Fibroblast of upper back skin (primary cell): ENCODE data around the gene FAM72B.
"Not testable (repeated sequence)": the region's sequence is repeated elsewhere in the genome, so short reads cannot be mapped to it uniquely, and the experiment has no call there.

Experiments
- DNase-seq: peaks from one replicate; pipeline ENCODE4 v3.0.0-alpha.2; 2013

The FAM72B gene

DNA sequence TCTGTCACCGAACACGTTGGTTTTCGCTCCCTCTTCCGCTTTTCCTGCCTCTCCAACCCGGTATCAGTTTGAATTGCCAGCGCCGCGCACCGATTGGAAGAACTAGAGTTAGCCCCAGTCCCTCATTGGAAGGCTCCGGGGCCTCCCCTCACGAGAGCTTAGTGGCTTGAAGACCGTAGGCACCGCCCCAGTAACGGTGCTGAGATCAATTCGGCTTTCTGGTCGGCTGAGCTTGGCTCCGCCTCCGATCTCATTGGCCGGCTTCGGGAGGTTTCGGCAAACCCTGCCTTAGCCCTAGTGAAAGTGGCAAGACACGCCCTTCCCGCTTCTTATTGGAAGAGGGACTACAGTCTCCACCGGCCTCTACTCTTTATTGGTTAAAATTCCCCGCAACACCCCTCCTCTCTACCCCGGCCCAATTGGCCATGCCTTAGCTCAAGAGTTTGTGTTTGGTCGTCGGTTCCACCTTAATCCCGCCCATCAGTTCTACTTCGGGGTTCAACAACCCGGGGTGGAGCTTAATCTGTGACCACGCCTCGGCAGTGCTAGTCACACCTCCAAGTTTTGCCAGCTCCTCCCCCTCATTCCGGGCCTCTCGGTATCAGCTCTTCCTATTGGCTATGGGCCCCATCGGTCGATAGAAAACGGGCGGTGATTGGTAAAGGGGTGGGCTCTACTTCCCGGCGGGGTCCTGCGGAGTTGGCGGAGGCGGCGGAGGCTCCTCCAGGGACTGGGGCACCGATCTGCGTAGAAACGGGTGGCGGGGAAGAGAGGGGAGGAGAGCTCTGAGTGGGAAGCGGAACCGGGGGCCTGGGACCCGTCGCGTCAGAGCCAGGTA lies at the start of gene FAM72B, which contains the start of gene SRGAP2C:
Gene FAM72B (minus strand): TSS at position 51 of the 838 bp plus-strand sequence. CDS start 851 bp downstream, outside the sequence.
Gene SRGAP2C (plus strand): TSS at position 686 of the 838 bp plus-strand sequence. CDS start 2,472 bp downstream, outside the sequence.
- peak; percentile 100 for DNase-seq

DNA sequence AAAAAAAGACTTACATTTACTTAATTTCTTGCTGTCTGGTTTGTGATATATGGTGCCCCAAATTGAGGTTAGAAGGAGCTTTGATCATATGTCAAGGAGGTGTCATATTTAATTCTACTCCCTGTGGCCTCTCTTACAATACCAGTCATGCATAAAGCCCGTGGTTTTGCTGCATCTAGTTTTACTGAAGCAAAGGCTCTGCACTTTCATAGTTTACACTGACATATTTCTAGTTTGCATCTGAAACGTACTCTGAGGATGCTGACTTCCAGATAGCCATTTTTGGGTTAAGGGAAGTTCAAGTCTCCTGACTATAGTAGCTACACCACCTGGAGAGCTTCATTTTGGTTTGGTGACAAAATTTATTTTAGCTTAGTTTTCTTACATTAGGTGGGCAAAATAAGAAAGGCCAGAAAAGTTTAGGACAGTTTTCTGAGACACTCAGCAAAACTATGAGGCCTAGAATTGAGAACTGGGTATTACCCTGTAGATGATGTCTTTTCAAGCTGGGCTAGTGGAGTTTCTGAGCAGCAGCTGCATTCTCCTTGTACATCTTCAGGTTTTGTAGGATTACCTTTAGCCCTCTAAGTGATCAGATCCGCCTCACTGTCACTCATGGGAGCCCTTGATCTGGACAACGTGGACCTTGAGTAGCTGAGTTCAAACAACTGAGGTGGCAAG lies 48.4 kb upstream of the FAM72B start:
- peak; percentile 5 for DNase-seq

GRCh38 chr1:121230636-121231035 lies 46.5 kb upstream of the FAM72B start:
- not testable (repeated sequence) for DNase-seq

DNA sequence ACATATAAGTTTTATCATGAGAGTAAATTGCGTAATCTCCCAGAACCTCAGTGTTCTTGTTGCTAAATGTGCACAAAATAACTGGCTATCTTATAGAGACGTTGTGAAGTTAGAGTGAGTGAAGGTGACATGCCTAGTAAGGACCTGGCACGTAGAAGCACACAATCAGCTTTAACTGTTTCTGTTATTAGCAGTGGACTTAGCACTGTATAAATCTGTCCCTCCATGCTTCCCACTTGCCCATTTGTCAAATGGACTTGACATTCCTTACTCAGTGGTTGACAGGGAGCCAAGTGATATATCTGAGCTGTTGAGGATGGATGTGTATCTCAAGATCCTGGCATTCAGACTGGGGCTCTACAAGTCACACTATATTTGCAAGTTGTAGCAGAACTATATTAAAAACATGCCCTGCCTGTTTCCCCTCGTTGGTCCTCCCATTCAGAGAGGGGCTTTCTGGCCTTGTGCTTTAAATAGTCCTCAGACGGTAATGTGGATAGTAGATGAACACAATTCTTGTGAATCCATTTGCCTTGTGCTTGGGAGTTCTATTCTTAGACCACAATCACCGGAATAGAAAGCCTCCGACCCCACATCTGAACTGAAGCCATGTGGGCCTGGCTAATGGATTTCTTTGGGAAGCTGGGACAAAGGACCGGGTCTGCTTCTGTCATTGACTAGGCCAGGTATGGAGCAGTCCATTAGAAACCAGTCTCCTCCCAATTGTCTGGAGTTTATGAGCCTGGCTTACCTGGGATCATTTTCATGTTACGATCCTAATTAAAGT lies 43.6 kb upstream of the FAM72B start:
- not testable (repeated sequence) for DNase-seq

GRCh38 chr1:121226925-121227324 lies 42.8 kb upstream of the FAM72B start:
- not testable (repeated sequence) for DNase-seq

DNA sequence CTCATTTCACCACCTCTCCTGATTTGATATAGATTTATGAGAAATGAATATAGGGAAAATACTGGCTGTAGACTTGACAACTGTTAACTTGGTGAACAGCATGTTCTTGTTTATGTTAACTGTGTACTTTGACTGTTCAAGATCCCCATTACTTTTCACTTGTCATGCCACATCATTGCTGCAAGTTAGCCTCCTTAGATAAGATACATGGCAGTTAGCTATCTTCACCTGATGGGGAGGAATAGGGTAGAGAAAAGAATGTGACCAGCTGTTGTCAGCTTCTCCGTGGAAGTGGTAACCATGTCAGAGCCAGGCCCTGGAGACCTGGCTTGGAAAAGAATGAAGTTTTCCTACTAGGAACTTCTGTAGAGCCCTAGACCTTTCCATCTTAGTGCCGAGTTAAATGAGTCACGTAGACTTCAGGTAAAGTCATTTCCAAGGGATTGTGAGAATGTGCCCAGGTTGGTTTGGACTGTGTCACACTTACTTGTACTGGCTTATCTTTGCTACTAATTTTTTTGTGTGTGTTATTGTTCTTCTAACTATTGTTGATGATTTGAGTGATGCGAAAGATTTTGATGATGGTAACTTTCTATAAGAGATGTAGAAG lies 42.3 kb upstream of the FAM72B start:
- not testable (repeated sequence) for DNase-seq

GRCh38 chr1:121224714-121225113 lies 40.6 kb upstream of the FAM72B start:
- DNase-seq: not testable (repeated sequence)

DNA sequence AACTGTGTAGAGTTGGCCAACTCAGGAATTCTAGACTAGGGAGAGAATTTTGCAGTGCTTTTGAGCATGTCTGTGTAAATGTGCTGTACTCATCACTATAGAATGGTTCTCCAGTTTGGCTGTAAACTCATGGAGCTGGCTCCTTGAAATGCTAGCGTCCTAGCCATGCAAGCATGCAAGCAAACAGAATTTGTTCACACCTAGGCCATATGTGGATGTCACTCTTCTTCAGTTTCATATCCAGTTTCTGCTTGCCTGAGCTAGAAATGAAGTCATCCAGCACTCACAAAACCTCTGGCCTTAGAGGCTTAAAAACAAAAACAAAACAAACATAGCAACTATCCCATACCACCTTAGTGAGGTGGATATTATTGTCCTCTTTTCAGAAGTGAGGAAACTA lies 37.6 kb upstream of the FAM72B start:
- not testable (repeated sequence) for DNase-seq

GRCh38 chr1:121216676-121217075 lies 32.5 kb upstream of the FAM72B start:
- DNase-seq: not testable (repeated sequence)

GRCh38 chr1:121215699-121216417 lies 31.7 kb upstream of the FAM72B start:
- DNase-seq: not testable (repeated sequence)

GRCh38 chr1:121214544-121215156 lies 30.5 kb upstream of the FAM72B start:
- DNase-seq: not testable (repeated sequence)

- DNase-seq: not testable (repeated sequence)
These were observed 29.4 kb upstream of the FAM72B start for GRCh38 chr1:121213491-121213890.

DNA sequence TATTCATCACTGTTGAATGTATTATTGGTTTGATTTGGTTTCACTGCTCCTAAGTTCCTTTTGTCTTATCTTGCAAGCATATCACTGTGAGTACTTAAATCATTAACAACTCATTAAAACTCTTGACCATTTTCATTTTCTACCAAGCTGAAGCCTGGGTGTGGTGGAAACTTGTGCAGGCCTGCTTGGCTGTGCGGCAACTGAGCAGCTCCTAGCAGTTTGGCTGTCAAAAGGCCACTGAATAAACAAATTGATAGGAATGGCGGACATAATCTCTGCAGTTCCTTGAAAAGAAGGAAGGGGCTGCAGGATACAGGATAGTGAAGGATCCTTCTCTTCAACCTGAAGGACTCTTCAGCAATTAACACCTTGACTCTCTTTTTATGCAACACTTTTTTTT lies 26.6 kb upstream of the FAM72B start:
- DNase-seq: not testable (repeated sequence)

- not testable (repeated sequence) for DNase-seq
These were observed 24.2 kb upstream of the FAM72B start for GRCh38 chr1:121208375-121208774.

DNA sequence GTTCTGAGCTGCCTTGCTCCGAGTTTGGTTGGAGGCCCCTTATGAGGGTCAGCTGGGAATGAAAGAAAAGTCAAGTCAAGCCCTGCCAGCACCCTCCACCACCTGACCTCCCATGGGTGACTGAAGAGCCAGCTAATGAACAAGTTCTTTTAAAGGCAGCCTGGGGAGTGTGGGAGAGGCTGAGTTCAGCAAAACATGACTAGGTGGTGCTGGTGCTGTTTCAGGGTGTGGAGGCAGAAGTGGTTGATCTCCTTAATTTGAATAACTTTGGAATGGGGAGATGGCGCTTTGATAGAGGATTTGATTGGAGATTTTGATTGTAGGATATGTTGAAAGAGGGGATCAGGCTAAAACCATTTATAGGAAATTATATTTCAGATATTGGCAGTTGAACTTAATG lies 23.2 kb upstream of the FAM72B start:
- DNase-seq: not testable (repeated sequence)

DNA sequence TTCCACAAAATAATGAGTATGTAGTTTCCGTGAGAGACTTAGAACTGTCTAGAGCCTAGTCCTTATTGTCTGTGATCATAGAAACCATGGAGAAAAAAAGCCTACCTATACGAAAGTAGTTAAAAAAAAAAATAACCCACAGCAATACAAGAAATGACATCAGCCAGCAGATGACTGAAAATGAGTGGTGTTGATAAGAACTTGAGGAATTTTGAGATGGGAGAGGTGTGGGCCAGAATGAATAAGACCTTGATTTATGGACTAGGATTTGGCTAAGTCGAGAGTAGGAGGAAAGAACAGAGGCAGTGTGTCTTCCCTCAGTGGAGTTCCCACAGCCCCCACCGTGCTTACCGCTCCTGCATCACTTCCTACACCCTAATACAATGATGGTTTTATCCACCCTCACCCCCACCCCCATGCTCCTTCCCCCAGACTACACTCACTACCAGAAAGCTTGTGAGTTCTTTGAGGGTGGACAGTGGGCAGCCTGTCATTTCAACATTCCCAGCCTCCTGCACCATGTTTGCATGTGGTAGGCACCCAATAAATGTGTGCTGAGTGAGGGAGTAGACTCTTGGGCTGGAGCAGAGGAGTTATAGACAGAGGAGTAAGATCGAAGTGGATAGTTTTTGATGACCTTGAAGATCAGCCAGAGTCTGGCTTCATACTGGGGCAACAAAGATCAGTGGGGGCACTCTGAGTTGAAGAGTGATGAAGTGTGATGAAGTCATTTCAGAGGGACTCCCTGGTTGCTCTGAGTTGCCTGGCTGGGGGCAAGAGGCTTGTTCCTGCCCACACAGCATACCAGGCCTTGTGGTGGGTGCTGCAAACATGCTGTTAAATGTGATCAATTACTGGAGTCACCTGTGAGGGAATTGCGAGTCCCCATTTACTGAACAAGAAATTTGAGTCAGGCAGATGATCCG lies 21.9 kb upstream of the FAM72B start:
- peak; percentile 10 for DNase-seq

- DNase-seq: not testable (repeated sequence)
These were observed 18.8 kb upstream of the FAM72B start for GRCh38 chr1:121202986-121203385.

DNA sequence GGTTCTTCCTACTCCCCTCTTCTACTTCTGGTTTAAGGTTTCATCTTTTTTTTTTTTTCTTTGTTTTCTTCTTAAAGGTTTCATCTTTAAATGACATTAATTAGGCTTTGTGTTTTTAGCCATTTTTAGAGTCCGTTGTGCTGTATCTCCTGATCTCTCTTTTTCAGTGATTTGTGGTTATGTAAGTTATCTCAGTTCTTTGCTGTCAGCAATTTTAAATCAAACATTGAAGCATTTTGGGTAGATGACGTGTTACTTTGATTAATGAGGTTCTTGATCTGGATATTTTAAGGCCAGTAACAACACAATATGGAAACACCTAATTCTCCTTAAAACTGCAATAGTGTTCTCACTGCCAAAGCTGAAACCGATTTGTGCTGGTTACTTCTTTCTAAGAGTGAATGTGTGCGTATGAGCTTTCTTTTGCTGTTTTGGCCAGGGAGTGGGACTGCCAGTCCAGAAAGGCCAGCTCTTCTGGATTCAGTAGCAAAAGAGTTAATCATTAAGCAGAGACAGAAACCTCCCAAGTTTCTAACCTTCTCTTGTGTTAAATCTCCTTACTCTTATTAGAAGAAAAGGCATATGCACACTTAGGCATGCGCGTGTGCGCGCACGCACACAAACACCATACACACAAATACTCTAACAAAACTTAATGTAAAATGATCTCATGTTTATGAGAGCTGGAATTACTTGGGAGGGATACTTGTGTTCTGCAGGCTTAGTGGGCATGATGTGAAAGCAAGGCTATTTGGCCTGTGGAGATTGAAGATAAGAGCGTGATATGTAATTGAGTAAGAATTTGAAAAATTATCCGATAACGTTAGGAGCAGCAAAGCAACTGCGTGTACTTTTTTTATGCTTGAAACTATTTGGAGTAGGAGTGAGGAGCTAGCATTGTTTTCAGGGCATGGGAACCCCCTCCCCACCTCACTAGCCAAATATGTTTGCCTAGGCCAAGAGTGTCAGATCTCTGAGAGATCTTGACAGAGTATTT lies 17.1 kb upstream of the FAM72B start:
- not testable (repeated sequence) for DNase-seq

GRCh38 chr1:121200232-121200631 lies 16.1 kb upstream of the FAM72B start:
- DNase-seq: not testable (repeated sequence)
